ENCODE results near the gene YWHAB. TPM values are rescaled to one million over a fixed set of nuclear protein-coding genes. Genes with fewer than 3 reads are reported as not detected.

YWHAB gene
- total and polyA plus RNA-seq, 2 of the 4 experiments (the other 2 are of a cell fraction) = 78.0 to 102 TPM

GRCh38 chr20:44952731-44953130 lies 67.2 kb downstream of the YWHAB start:
- Histone ChIP-seq H3K27ac (ENCODE audit: insufficient read depth, low read length) (no peak overlapping the region), H3K27me3 (ENCODE audit: control insufficient read depth, insufficient read depth, low read length) (no peaks in the 10 kb centered on the region), H3K36me3 (ENCODE audit: control insufficient read depth, insufficient read depth, low read length) (peaks cover 61% of the 10 kb centered on the region), H3K9me3 (ENCODE audit: control insufficient read depth, insufficient read depth, low read length) (no peaks in the 10 kb centered on the region), H2BK15ac (ENCODE audit: low read depth, low read length) (no peak overlapping the region), H2BK20ac (ENCODE audit: low read depth, low read length) (no peak overlapping the region), H3K9me1 (ENCODE audit: insufficient read depth, low read length) (peaks cover 3% of the 10 kb centered on the region; the same call in 1 of the 2 replicates), H2AK9ac (replicated peaks; ENCODE audit: low read depth, low read length, poor library complexity) (no peak overlapping the region), H4K5ac (ENCODE audit: low read depth, low read length) (no peak overlapping the region), H3K14ac (replicated peaks; ENCODE audit: low read depth, low read length) (no peak overlapping the region), H3K9ac (ENCODE audit: low read depth, low read length) (no peak overlapping the region), H3K56ac (ENCODE audit: extremely low read depth, insufficient read depth, low read length) (no peak overlapping the region), H3K18ac (ENCODE audit: low read depth, low read length) (no peak overlapping the region), H2BK120ac (ENCODE audit: low read depth, low read length) (no peak overlapping the region), H3K4ac (ENCODE audit: low read depth, low read length) (no peak overlapping the region), H2BK5ac (ENCODE audit: low read depth, low read length, poor library complexity, severe bottlenecking) (no peak overlapping the region), H3K4me2 (ENCODE audit: low read depth, low read length) (no peak overlapping the region), H4K91ac (ENCODE audit: insufficient read depth, low read depth, low read length) (no peak overlapping the region), H4K8ac (ENCODE audit: low read depth in 2 of 2, low read length in 2 of 2) (no peak overlapping the region), H3K4me3 (ENCODE audit: insufficient read depth, low read depth, low read length) (no peak overlapping the region), H2AFZ (replicated peaks; ENCODE audit: low read length, poor library complexity) (no peak overlapping the region), H4K20me1 (ENCODE audit: insufficient read depth, low read length) (no peaks in the 10 kb centered on the region), H2AK5ac (ENCODE audit: low read depth, low read length) (no peak overlapping the region), H3K79me1 (ENCODE audit: low read depth in 1 of 2, low read length in 2 of 2) (peaks cover 33 to 46% of the 10 kb centered on the region in 2 experiments), H3K4me1 (ENCODE audit: control insufficient read depth, insufficient read depth, low read length) (no peaks in the 10 kb centered on the region), H3K23ac (ENCODE audit: low read depth, low read length) (no peak overlapping the region)
- ChIA-PET CTCF (no interaction called here), POLR2A (ENCODE audit: unreplicated experiment) (no interaction called here)
- 86% methylated on average over 1 of the region's 1 CpG; no CpG with 5 or more reads in 1 of the 2 experiments for WGBS, 2 experiments (ENCODE audit: extremely low coverage in 2 of 2, insufficient read length in 1 of 2)
- DNase-seq = no peak
- in situ Hi-C loops (cut with MboI; ENCODE audit: low sequenced_read_pairs) (no loop called here), intact Hi-C loops (cut with micrococcal nuclease) (no loop called here), dilution Hi-C loops (cut with HindIII; ENCODE audit: low sequenced_read_pairs, unreplicated experiment) (no loop called here)
- TF ChIP-seq FOS (IDR thresholded peaks at IDR 0.05; ENCODE audit: low read depth, low read length) = no peak
- no TSS peak for BruUV-seq (replicated peaks)
- ATAC-seq (ENCODE audit: low read depth) = no peak

All from IMR-90 (cell line).